GM23338 (cell line): Measurements from ENCODE around the gene KCTD21.

ENCODE experiments used
- CREB1 ChIP-seq: fragments of 250-450 bp; sonication (Bioruptor Pico); IDR thresholded peaks from 2 replicates; pipeline ENCODE4 v1.5.0; 2020; ENCODE audit warnings: low read depth, mild to moderate bottlenecking, moderate library complexity
- ETS1 ChIP-seq: IDR thresholded peaks from 2 replicates; pipeline ENCODE4 v1.6.1; 2016; ENCODE audit warnings: antibody characterized with exemption
- EZH2 ChIP-seq: fragments of 200-600 bp; sonication (generic); IDR thresholded peaks from one replicate; pipeline ENCODE4 v1.8.0; 2017; ENCODE audit warnings: antibody characterized with exemption, mild to moderate bottlenecking, low read depth; ENCODE audit not compliant: unreplicated experiment
- EZH2phosphoT487 ChIP-seq: fragments of 200-600 bp; sonication (generic); IDR thresholded peaks from one replicate; pipeline ENCODE4 v1.8.1; 2018; ENCODE audit warnings: antibody characterized with exemption; ENCODE audit not compliant: unreplicated experiment
- JUNB ChIP-seq: IDR thresholded peaks from one replicate; pipeline ENCODE4 v1.6.1; 2016; ENCODE audit warnings: antibody characterized with exemption; ENCODE audit not compliant: unreplicated experiment
- NANOG ChIP-seq: IDR thresholded peaks from 2 replicates; pipeline ENCODE4 v1.6.1; 2016; ENCODE audit warnings: antibody characterized with exemption, borderline replicate concordance
- POLR2AphosphoS5 ChIP-seq: IDR thresholded peaks from 2 replicates; pipeline ENCODE4 v1.6.1; 2016; ENCODE audit warnings: antibody characterized with exemption, low read depth
- STAT1 ChIP-seq: IDR thresholded peaks from one replicate; pipeline ENCODE4 v1.6.1; 2016; ENCODE audit warnings: antibody characterized with exemption; ENCODE audit not compliant: unreplicated experiment
- ZNF331 ChIP-seq: fragments of 250-450 bp; sonication (Bioruptor Pico); IDR thresholded peaks from 2 replicates; pipeline ENCODE4 v1.5.0; 2020; ENCODE audit warnings: low read depth, mild to moderate bottlenecking, moderate library complexity
- ZNF462 ChIP-seq: fragments of 250-450 bp; sonication (Bioruptor Pico); IDR thresholded peaks from 2 replicates; pipeline ENCODE4 v1.5.0; 2020; ENCODE audit warnings: mild to moderate bottlenecking, moderate library complexity
- TF ChIP-seq, protein P1 (sequence below), 2 experiments: fragments of 200-600 bp in 1 of 2; sonication (generic) in 1 of 2; conservative IDR thresholded peaks; 2 replicates each; pipeline versions ENCODE4 v1.5.1 to v1.6.1; 2016 to 2017; ENCODE audit warnings: antibody characterized with exemption in 2 of 2, low read depth in 2 of 2, mild to moderate bottlenecking in 2 of 2, moderate library complexity in 1 of 2
- TF ChIP-seq, protein P2 (sequence below): IDR thresholded peaks from one replicate; pipeline ENCODE4 v1.6.1; 2018; ENCODE audit warnings: antibody characterized with exemption; ENCODE audit not compliant: unreplicated experiment

DNA sequence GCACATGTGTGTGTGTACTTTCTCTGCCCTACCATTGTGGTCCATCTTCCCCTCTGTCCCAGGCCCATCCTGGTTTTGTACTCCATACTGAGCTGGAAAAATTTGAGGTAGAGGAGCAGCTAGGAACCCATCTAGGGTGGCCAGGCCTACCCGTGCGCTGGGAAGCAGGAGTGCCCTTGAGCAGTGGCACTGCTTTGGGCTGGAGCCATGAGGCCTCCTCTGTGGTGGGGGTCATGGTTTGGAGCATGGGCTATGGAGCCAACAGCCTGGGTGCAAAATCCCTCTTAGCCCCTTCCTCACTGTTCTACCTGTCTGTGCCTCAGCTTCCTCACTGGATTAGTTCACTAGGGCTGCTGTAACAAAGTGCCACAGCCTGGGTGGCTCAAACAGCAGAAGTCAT is 27.1 kb downstream of the KCTD21 start:
- TF ChIP-seq, protein P1, sequence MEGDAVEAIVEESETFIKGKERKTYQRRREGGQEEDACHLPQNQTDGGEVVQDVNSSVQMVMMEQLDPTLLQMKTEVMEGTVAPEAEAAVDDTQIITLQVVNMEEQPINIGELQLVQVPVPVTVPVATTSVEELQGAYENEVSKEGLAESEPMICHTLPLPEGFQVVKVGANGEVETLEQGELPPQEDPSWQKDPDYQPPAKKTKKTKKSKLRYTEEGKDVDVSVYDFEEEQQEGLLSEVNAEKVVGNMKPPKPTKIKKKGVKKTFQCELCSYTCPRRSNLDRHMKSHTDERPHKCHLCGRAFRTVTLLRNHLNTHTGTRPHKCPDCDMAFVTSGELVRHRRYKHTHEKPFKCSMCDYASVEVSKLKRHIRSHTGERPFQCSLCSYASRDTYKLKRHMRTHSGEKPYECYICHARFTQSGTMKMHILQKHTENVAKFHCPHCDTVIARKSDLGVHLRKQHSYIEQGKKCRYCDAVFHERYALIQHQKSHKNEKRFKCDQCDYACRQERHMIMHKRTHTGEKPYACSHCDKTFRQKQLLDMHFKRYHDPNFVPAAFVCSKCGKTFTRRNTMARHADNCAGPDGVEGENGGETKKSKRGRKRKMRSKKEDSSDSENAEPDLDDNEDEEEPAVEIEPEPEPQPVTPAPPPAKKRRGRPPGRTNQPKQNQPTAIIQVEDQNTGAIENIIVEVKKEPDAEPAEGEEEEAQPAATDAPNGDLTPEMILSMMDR (conservative IDR thresholded peaks at IDR 0.05; ENCODE audit: low read depth in 2 of 2): no peak
- TF ChIP-seq EZH2 (no peak), POLR2AphosphoS5 (no peak), CREB1 (no peak), STAT1 (no peak), EZH2phosphoT487 (no peak), NANOG (no peak), ETS1 (no peak), JUNB (no peak), ZNF331 (CRISPR knock-in tag) (no peak), ZNF462 (CRISPR knock-in tag) (no peak)
- TF ChIP-seq, protein P2, sequence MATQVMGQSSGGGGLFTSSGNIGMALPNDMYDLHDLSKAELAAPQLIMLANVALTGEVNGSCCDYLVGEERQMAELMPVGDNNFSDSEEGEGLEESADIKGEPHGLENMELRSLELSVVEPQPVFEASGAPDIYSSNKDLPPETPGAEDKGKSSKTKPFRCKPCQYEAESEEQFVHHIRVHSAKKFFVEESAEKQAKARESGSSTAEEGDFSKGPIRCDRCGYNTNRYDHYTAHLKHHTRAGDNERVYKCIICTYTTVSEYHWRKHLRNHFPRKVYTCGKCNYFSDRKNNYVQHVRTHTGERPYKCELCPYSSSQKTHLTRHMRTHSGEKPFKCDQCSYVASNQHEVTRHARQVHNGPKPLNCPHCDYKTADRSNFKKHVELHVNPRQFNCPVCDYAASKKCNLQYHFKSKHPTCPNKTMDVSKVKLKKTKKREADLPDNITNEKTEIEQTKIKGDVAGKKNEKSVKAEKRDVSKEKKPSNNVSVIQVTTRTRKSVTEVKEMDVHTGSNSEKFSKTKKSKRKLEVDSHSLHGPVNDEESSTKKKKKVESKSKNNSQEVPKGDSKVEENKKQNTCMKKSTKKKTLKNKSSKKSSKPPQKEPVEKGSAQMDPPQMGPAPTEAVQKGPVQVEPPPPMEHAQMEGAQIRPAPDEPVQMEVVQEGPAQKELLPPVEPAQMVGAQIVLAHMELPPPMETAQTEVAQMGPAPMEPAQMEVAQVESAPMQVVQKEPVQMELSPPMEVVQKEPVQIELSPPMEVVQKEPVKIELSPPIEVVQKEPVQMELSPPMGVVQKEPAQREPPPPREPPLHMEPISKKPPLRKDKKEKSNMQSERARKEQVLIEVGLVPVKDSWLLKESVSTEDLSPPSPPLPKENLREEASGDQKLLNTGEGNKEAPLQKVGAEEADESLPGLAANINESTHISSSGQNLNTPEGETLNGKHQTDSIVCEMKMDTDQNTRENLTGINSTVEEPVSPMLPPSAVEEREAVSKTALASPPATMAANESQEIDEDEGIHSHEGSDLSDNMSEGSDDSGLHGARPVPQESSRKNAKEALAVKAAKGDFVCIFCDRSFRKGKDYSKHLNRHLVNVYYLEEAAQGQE: no peak
